ENCODE measurements around the gene PTGFRN. TPM values are rescaled to one million over a fixed set of nuclear protein-coding genes. Genes with fewer than 3 reads are reported as not detected.

PTGFRN gene
- polyA plus RNA-seq, 1 donor from 2014 or later: 20.1 TPM

DNA sequence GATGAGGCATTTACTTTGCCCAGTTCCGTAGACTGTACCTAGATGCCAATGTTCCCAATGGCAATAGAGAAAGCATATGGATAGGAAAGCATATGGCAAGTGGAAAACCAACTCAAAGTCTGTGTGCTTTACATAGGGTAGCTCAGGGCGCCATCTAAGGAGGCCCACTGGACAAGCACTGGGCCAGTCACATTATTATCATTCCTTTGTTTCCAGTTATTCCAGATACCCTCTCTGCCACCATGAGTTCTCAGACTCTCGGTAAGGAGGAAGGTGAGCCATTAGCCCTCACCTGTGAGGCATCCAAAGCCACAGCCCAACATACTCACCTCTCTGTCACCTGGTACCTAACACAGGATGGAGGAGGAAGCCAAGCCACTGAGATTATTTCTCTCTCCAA lies 101.6 kb downstream of the PTGFRN start:
- TF ChIP-seq RAD21 (conservative IDR thresholded peaks at IDR 0.05) (no peak), POLR2AphosphoS5 (IDR thresholded peaks at IDR 0.05) (no peak), EP300 (conservative IDR thresholded peaks at IDR 0.05; ENCODE audit: poor library complexity, severe bottlenecking) (no peak), TAF1 (IDR thresholded peaks at IDR 0.05; ENCODE audit: low read depth) (no peak), SMC3 (conservative IDR thresholded peaks at IDR 0.05; ENCODE audit: poor library complexity) (no peak)
- TF ChIP-seq, protein P1, sequence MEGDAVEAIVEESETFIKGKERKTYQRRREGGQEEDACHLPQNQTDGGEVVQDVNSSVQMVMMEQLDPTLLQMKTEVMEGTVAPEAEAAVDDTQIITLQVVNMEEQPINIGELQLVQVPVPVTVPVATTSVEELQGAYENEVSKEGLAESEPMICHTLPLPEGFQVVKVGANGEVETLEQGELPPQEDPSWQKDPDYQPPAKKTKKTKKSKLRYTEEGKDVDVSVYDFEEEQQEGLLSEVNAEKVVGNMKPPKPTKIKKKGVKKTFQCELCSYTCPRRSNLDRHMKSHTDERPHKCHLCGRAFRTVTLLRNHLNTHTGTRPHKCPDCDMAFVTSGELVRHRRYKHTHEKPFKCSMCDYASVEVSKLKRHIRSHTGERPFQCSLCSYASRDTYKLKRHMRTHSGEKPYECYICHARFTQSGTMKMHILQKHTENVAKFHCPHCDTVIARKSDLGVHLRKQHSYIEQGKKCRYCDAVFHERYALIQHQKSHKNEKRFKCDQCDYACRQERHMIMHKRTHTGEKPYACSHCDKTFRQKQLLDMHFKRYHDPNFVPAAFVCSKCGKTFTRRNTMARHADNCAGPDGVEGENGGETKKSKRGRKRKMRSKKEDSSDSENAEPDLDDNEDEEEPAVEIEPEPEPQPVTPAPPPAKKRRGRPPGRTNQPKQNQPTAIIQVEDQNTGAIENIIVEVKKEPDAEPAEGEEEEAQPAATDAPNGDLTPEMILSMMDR (IDR thresholded peaks at IDR 0.05; ENCODE audit: poor library complexity, severe bottlenecking): no peak
- no peaks in the 10 kb centered on the region for H4K20me1 ChIP-seq (ENCODE audit: insufficient read depth)
- no peaks in the 10 kb centered on the region for H3K79me2 ChIP-seq (replicated peaks; ENCODE audit: insufficient read depth, low read length)
- H3F3A ChIP-seq (ENCODE audit: insufficient read depth, low read length, poor library complexity, severe bottlenecking): no peaks in the 10 kb centered on the region
- H2AFZ ChIP-seq (ENCODE audit: low read depth, low read length): no peak overlapping the region
- no peak overlapping the region for H3K9ac ChIP-seq (ENCODE audit: low read length)
- no peak overlapping the region for H3K4me3 ChIP-seq (ENCODE audit: low read length)
- H3K27ac ChIP-seq (ENCODE audit: low read length): no peak overlapping the region
- H3K9me2 ChIP-seq (ENCODE audit: insufficient read depth, low read length): no peaks in the 10 kb centered on the region
- no peaks in the 10 kb centered on the region for H3K36me3 ChIP-seq (ENCODE audit: insufficient read depth, low read length)
- H3K27me3 ChIP-seq (ENCODE audit: insufficient read depth, low read depth, low read length): no peaks in the 10 kb centered on the region
- H3K4me2 ChIP-seq (ENCODE audit: low read length): no peak overlapping the region
- no peaks in the 10 kb centered on the region for H3K9me3 ChIP-seq (ENCODE audit: low read length)

DNA sequence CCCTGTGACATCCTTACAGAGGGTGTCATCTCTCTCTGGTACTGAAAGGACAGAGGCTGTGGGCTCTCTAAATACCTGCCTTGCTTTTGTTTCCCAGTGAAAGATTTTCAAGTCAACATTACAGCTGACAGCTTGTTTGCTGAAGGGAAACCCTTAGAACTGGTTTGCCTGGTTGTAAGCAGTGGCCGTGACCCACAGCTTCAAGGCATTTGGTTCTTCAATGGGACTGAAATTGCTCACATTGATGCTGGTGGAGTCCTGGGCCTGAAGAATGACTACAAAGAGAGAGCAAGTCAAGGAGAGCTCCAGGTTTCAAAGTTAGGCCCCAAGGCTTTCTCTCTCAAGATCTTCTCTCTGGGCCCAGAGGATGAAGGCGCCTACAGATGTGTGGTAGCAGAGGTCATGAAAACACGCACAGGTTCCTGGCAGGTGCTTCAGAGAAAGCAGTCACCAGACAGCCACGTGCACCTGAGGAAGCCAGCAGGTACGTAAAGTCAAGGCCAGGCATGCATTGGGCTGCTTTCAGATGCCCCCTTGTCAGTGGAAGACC lies 103.7 kb downstream of the PTGFRN start:
- Histone ChIP-seq H3K9me2 (ENCODE audit: insufficient read depth, low read length) (no peaks in the 10 kb centered on the region), H3K9me3 (ENCODE audit: low read length) (no peaks in the 10 kb centered on the region), H3F3A (ENCODE audit: insufficient read depth, low read length, poor library complexity, severe bottlenecking) (no peaks in the 10 kb centered on the region), H3K27me3 (ENCODE audit: insufficient read depth, low read depth, low read length) (no peaks in the 10 kb centered on the region), H4K20me1 (ENCODE audit: insufficient read depth) (no peaks in the 10 kb centered on the region), H3K36me3 (ENCODE audit: insufficient read depth, low read length) (no peaks in the 10 kb centered on the region), H3K9ac (ENCODE audit: low read length) (no peak overlapping the region), H3K4me3 (ENCODE audit: low read length) (no peak overlapping the region), H3K4me2 (ENCODE audit: low read length) (no peak overlapping the region), H3K79me2 (replicated peaks; ENCODE audit: insufficient read depth, low read length) (no peaks in the 10 kb centered on the region), H3K27ac (ENCODE audit: low read length) (no peak overlapping the region), H2AFZ (ENCODE audit: low read depth, low read length) (no peak overlapping the region)
- no peak for TF ChIP-seq MXI1 (conservative IDR thresholded peaks at IDR 0.05; ENCODE audit: poor library complexity, severe bottlenecking)
- TF ChIP-seq, protein P1 (IDR thresholded peaks at IDR 0.05; ENCODE audit: poor library complexity, severe bottlenecking): no peak
- no peak for TF ChIP-seq POLR2AphosphoS5 (IDR thresholded peaks at IDR 0.05)
- no peak for TF ChIP-seq EZH2 (IDR thresholded peaks at IDR 0.05; ENCODE audit: borderline replicate concordance, insufficient read depth, low read length, poor library complexity, severe bottlenecking)
- TF ChIP-seq EP300 (conservative IDR thresholded peaks at IDR 0.05; ENCODE audit: poor library complexity, severe bottlenecking): no peak
- TF ChIP-seq, protein P2, sequence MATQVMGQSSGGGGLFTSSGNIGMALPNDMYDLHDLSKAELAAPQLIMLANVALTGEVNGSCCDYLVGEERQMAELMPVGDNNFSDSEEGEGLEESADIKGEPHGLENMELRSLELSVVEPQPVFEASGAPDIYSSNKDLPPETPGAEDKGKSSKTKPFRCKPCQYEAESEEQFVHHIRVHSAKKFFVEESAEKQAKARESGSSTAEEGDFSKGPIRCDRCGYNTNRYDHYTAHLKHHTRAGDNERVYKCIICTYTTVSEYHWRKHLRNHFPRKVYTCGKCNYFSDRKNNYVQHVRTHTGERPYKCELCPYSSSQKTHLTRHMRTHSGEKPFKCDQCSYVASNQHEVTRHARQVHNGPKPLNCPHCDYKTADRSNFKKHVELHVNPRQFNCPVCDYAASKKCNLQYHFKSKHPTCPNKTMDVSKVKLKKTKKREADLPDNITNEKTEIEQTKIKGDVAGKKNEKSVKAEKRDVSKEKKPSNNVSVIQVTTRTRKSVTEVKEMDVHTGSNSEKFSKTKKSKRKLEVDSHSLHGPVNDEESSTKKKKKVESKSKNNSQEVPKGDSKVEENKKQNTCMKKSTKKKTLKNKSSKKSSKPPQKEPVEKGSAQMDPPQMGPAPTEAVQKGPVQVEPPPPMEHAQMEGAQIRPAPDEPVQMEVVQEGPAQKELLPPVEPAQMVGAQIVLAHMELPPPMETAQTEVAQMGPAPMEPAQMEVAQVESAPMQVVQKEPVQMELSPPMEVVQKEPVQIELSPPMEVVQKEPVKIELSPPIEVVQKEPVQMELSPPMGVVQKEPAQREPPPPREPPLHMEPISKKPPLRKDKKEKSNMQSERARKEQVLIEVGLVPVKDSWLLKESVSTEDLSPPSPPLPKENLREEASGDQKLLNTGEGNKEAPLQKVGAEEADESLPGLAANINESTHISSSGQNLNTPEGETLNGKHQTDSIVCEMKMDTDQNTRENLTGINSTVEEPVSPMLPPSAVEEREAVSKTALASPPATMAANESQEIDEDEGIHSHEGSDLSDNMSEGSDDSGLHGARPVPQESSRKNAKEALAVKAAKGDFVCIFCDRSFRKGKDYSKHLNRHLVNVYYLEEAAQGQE (IDR thresholded peaks at IDR 0.05; ENCODE audit: borderline replicate concordance): no peak
- no peak for TF ChIP-seq RAD21 (conservative IDR thresholded peaks at IDR 0.05)
- TF ChIP-seq SMC3 (conservative IDR thresholded peaks at IDR 0.05; ENCODE audit: poor library complexity): no peak
- TF ChIP-seq TAF1 (IDR thresholded peaks at IDR 0.05; ENCODE audit: low read depth): no peak
